OCI-LY7 (cell line): ENCODE results near the gene CNPY1. TPM values are rescaled to one million over a fixed set of nuclear protein-coding genes. Genes with fewer than 3 reads are reported as not detected.

Source experiments
- BruUV-seq: library from RNA; stranded (reverse); fragments of 400-500 nt; replicated peaks from 2 replicates; lab custom pipeline; 2021; lab: Mats Ljungman, UMichigan
- CTCF ChIA-PET: fragments of 300-600 bp; sonication (Branson Sonifier 250); formaldehyde crosslinking; loops from one replicate; lab custom pipeline; 2022; ENCODE audit warnings: antibody characterized with exemption; ENCODE audit not compliant: unreplicated experiment; lab: Charles Lee
- POLR2A ChIA-PET: fragments of 300-600 bp; sonication (Branson Sonifier 250); formaldehyde crosslinking; loops from one replicate; lab custom pipeline; 2022; ENCODE audit warnings: antibody characterized with exemption; lab: Charles Lee
- DNase-seq: peaks from one replicate; pipeline ENCODE4 v3.0.0-alpha.2; 2015; ENCODE audit warnings: low spot score
- H2AFZ ChIP-seq: fragments of 200-600 bp; sonication (generic), shearing (Covaris generic); 2 replicates; pipeline ENCODE4 v1.6.1; 2014; ENCODE audit warnings: mild to moderate bottlenecking, antibody characterized with exemption, low read length, moderate library complexity
- H3K27ac ChIP-seq: fragments of 200-600 bp; sonication (generic); 2 replicates; pipeline ENCODE4 v1.5.1; 2014; ENCODE audit warnings: mixed run types, low read depth, mild to moderate bottlenecking, moderate library complexity, low read length, inconsistent platforms; ENCODE audit not compliant: poor library complexity, severe bottlenecking
- H3K36me3 ChIP-seq: fragments of 200-600 bp; sonication (generic); 2 replicates; pipeline ENCODE4 v1.6.1; 2014; ENCODE audit warnings: mild to moderate bottlenecking, antibody characterized with exemption, low read length, moderate library complexity, mixed read lengths; ENCODE audit not compliant: insufficient read depth
- H3K4me1 ChIP-seq: fragments of 200-600 bp; sonication (generic); 2 replicates; pipeline ENCODE4 v1.5.1; 2014; ENCODE audit warnings: mild to moderate bottlenecking, low read length; ENCODE audit not compliant: insufficient read depth, poor library complexity, severe bottlenecking
- H3K4me2 ChIP-seq: fragments of 200-600 bp; sonication (generic); 2 replicates; pipeline ENCODE4 v1.6.1; 2014; ENCODE audit warnings: mild to moderate bottlenecking, low read length
- H3K4me3 ChIP-seq: fragments of 200-600 bp; sonication (generic); 2 replicates; pipeline ENCODE4 v1.5.1; 2014; ENCODE audit warnings: mild to moderate bottlenecking, low read depth, low read length; ENCODE audit not compliant: poor library complexity, severe bottlenecking
- H3K79me2 ChIP-seq: fragments of 200-600 bp; sonication (generic); 2 replicates; pipeline ENCODE4 v1.6.1; 2016; ENCODE audit warnings: low read depth, mild to moderate bottlenecking, low read length, moderate library complexity, mixed read lengths; ENCODE audit not compliant: insufficient read depth
- H3K9me2 ChIP-seq: fragments of 200-600 bp; sonication (generic); 2 replicates; pipeline ENCODE4 v1.6.1; 2016; ENCODE audit warnings: mild to moderate bottlenecking, low read length, mixed read lengths; ENCODE audit not compliant: insufficient read depth
- H3K9me3 ChIP-seq: fragments of 200-600 bp; sonication (generic); 2 replicates; pipeline ENCODE4 v1.6.1; 2014; ENCODE audit warnings: mild to moderate bottlenecking, mixed run types, low read length, mixed read lengths
- H4K20me1 ChIP-seq: fragments of 200-600 bp; sonication (generic); 2 replicates; pipeline ENCODE4 v1.6.1; 2014; ENCODE audit warnings: mild to moderate bottlenecking, antibody characterized with exemption, low read length, moderate library complexity, mixed read lengths; ENCODE audit not compliant: insufficient read depth
- CTCF ChIP-seq: fragments of 200-600 bp; sonication (generic); conservative IDR thresholded peaks from 2 replicates; pipeline ENCODE4 v1.5.1; 2014; ENCODE audit warnings: mild to moderate bottlenecking, antibody characterized with exemption, low read length, moderate library complexity, mixed read lengths
- EZH2phosphoT487 ChIP-seq: fragments of 200-600 bp; sonication (generic); IDR thresholded peaks from 2 replicates; pipeline ENCODE4 v1.6.1; 2018; ENCODE audit warnings: low read depth, borderline replicate concordance, mild to moderate bottlenecking, mixed run types, antibody characterized with exemption, low read length, moderate library complexity, mixed read lengths
- intact Hi-C: fragments of 100-400 bp; cut with micrococcal nuclease; formaldehyde crosslinking; loops from one replicate; pipeline ENCODE4 v1.10.0; 2022; ENCODE audit not compliant: unreplicated experiment
- total RNA-seq, 2 experiments: library from RNA; depleted of rRNA in 1 of 2; stranded (reverse); fragments of >200 nt in 1 of 2; shearing (Covaris generic) in 1 of 2; gene quantifications; 2 replicates each; pipeline ENCODE4 v1.2.3, GENCODE V29; 2014 to 2022

The CNPY1 gene
- total RNA-seq, 2 experiments from 2014 or later, result not detected

GRCh38 chr7:155562106-155562505 is 15.7 kb upstream of the CNPY1 start:
- H2AFZ ChIP-seq, result no peak overlapping the region
- BruUV-seq, result no TSS peak
- TF ChIP-seq EZH2phosphoT487 (no peak), CTCF (no peak)
- H3K9me3 ChIP-seq, result no peaks in the 10 kb centered on the region
- no peaks in the 10 kb centered on the region for H3K79me2 ChIP-seq
- no peak overlapping the region for H3K4me3 ChIP-seq
- intact Hi-C loops, result no loop called here
- H3K27ac ChIP-seq, result no peak overlapping the region
- H3K9me2 ChIP-seq, result no peaks in the 10 kb centered on the region
- no peaks in the 10 kb centered on the region for H3K4me1 ChIP-seq
- no peaks in the 10 kb centered on the region for H3K36me3 ChIP-seq
- no peak overlapping the region for H3K4me2 ChIP-seq
- POLR2A ChIA-PET, result no interaction called here
- CTCF ChIA-PET, result no interaction called here
- no peak for DNase-seq
- H4K20me1 ChIP-seq, result no peaks in the 10 kb centered on the region

- Histone ChIP-seq H3K4me3 (no peak overlapping the region), H3K4me1 (no peaks in the 10 kb centered on the region), H3K79me2 (no peaks in the 10 kb centered on the region), H3K9me3 (no peaks in the 10 kb centered on the region), H3K4me2 (no peak overlapping the region), H2AFZ (no peak overlapping the region), H3K36me3 (no peaks in the 10 kb centered on the region), H4K20me1 (no peaks in the 10 kb centered on the region), H3K9me2 (no peaks in the 10 kb centered on the region), H3K27ac (no peak overlapping the region)
- DNase-seq, result no peak
- TF ChIP-seq EZH2phosphoT487, result no peak
- TF ChIP-seq CTCF, result no peak
- no TSS peak for BruUV-seq
- ChIA-PET POLR2A (no interaction called here), CTCF (no interaction called here)
- intact Hi-C loops, result no loop called here
Measured at GRCh38 chr7:155560982-155561686, 14.8 kb upstream of the CNPY1 start.

GRCh38 chr7:155560196-155560885 is 14.0 kb upstream of the CNPY1 start:
- TF ChIP-seq EZH2phosphoT487 (no peak), CTCF (no peak)
- no peak for DNase-seq
- Histone ChIP-seq H2AFZ (no peak overlapping the region), H3K9me3 (no peaks in the 10 kb centered on the region), H3K79me2 (no peaks in the 10 kb centered on the region), H3K27ac (no peak overlapping the region), H4K20me1 (no peaks in the 10 kb centered on the region), H3K4me3 (no peak overlapping the region), H3K36me3 (no peaks in the 10 kb centered on the region), H3K4me2 (no peak overlapping the region), H3K4me1 (no peaks in the 10 kb centered on the region), H3K9me2 (no peaks in the 10 kb centered on the region)
- ChIA-PET POLR2A (no interaction called here), CTCF (no interaction called here)
- intact Hi-C loops, result no loop called here
- BruUV-seq, result no TSS peak
